Stimulated activated CD8-positive, alpha-beta memory T cell treated with anti-CD3 and anti-CD28 coated beads, Interleukin-2, amount 100 ng/mL, for 48 hours (primary cell): ENCODE data around the gene HAO1.
"Not testable (repeated sequence)": the region's sequence is repeated elsewhere in the genome, so short reads cannot be mapped to it uniquely, and the experiment has no call there.

Source experiments
- DNase-seq, 2 donors: peaks; one replicate each; pipeline ENCODE4 v3.0.0-alpha.2; 2020; ENCODE audit warnings: low read depth in 2 of 2

Gene HAO1

GRCh38 chr20:7940341-7940740, at the start of gene HAO1:
Gene HAO1 (minus strand): TSS chr20:7940458. CDS start chr20:7940422, 36 bp downstream.
- DNase-seq = no peak

GRCh38 chr20:7989379-7989778, 49.1 kb upstream of the HAO1 start:
- no peak for DNase-seq

- no peak for DNase-seq
These were observed 45.7 kb upstream of the HAO1 start for GRCh38 chr20:7985916-7986315.

- no peak for DNase-seq
These were observed 43.9 kb upstream of the HAO1 start for GRCh38 chr20:7984192-7984591.

- no peak for DNase-seq
These were observed 41.1 kb upstream of the HAO1 start for GRCh38 chr20:7981374-7981773.

DNA sequence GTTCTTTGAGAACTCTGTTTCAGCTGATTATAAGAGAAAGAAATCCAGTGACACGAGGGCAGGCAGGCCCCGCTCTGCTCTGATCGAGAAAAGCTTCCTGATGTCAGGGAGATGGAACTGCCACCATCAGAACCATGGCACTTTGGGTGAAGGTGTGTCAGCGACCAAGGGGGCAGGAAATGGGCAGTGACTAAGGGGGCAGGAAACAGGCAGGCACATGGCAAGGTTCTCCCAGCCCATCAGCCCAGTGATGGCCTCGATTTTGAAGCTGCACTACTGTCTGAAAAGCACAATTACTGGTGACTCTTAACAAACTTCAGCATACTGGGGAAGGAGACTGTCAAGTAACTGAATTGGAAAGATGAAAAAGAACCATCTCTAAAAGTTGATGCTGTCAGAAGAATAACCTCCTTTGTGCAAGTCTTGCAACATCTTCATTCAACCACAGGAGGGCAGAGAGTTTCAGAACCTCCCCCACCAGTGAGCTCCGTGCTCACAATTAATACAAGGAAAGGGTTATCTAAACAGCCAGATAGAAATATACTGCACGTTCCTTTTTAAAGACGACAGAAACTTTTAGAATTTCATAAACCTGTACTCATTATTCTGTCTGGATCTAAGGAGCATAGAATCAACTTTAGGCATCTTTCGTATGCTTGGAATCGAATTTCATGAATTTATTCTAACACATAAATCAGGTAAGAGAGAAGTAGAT, 40.2 kb upstream of the HAO1 start:
- DNase-seq = peak in 1 of 2 donors; percentile 13

GRCh38 chr20:7977709-7978108, 37.5 kb upstream of the HAO1 start:
- no peak for DNase-seq

- no peak for DNase-seq
These were observed 35.7 kb upstream of the HAO1 start for GRCh38 chr20:7975851-7976414.

- DNase-seq = no peak
These were observed 34.7 kb upstream of the HAO1 start for GRCh38 chr20:7974785-7975435.

GRCh38 chr20:7971536-7972280, 31.4 kb upstream of the HAO1 start:
- DNase-seq = no peak

GRCh38 chr20:7967199-7967844, 27.1 kb upstream of the HAO1 start:
- DNase-seq = no peak

DNA sequence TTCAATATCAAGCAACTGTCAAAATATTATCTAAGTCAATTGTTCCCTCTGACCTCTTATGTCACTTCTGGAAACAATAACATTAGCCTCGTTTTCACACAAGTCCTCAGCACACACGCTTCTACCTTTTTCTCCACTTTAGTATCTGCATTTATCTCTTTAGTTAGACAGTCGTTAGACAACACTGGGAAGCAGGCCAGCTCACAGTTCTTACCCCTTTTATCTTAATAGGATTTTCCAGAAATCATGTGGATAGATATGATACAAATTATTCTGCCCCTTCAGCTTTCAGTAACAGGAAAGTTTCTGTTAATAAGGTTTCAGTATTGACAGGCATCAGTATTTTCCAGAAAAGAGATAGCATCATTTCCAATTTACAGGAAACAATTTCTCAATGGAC, 25.9 kb upstream of the HAO1 start:
- DNase-seq = no peak

DNA sequence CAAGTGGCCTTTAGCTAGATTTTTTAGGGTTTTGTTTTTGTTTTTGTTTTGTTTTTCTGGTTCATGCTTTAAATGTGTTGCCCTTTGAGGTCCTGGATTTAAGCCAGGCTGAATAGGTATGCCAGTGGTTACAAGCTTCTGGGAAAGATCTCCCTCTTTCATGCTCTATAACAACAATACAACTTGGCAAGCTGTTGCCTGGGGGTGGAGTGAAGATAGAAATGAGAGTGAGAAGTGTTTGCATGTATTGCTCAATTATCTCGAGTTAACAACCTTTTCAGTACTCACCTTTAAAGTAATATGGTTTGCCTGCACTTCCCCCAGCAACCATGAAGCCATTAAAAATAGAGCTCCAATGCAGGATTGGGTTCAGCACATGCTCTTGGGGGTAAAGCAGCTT, 19.2 kb upstream of the HAO1 start:
- no peak for DNase-seq

- DNase-seq = not testable (repeated sequence)
These were observed 16.3 kb upstream of the HAO1 start for GRCh38 chr20:7956561-7956960.

GRCh38 chr20:7950387-7950786, 10.1 kb upstream of the HAO1 start:
- no peak for DNase-seq

DNA sequence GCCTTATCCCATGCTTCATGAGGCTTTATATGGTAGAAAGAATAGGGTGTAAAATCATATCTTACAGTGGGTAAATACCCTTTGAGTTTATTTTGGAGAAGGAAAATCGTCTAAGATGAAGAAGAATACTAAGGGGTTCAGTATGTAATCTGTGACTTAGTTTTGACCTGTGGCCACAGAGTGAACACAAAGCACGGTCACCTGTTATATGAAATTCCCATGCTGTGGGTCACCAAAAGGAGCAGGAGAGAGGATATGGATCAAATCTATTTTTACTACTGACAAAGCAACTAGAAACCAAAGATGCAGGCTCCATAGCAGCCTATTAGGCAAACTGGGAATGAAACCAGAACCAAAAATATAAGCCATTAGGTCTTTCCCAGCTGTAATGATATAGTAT, 3.6 kb upstream of the HAO1 start:
- DNase-seq = no peak

- DNase-seq = no peak
These were observed 595 bp downstream of the HAO1 start for GRCh38 chr20:7939663-7940062.

DNA sequence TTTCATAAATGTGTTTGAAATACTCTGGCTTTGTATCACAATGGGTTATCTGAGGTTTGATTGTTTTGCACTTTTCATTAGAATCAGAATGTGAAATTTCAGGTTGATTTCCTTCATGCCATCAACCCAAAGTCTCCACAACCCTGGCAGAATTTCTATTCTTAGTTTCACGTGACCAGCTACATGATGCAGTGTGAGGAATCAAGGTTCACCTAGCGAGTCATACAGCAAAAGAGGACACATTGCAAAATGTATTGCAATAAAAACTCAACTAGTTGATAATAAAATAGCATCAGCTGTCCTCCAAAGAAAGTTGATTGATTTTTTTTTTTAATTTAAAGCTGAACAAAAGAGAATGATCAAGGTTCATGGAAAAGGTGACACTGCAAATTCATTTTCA, 2.2 kb downstream of the HAO1 start:
- no peak for DNase-seq

- no peak for DNase-seq
These were observed 2.9 kb downstream of the HAO1 start for GRCh38 chr20:7937328-7937727.

DNA sequence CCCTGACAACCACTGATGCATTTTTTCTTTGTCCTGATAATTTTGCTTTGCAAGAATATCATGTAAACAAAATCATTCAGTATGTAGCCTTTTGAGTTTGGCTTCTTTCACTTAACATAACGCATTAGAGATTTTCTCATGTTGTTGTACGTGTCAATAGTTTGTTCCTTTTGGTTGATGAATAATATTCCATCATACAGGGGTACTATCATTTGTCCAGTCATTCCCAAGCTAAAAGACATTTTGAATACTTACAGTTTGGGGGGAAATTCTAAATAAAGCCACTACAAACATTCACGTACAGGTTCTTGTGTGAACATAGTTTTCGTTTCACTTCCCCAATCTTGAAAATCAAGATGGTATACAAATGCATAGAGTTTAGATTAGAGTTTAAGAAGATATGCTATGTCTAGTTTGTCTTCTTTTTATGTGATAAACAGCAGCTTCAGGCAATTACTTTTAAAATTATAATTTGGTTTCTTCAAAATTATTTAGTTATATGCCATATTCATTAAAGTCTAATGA, 5.2 kb downstream of the HAO1 start:
- no peak for DNase-seq

- no peak for DNase-seq
These were observed 6.9 kb downstream of the HAO1 start for GRCh38 chr20:7933346-7933745.

- DNase-seq = no peak
These were observed 9.9 kb downstream of the HAO1 start for GRCh38 chr20:7930343-7930742.
